BE2C (cell line): Measurements from ENCODE around the gene WFDC1. TPM values are rescaled to one million over a fixed set of nuclear protein-coding genes. Genes with fewer than 3 reads are reported as not detected.

Experiments used
- DNase-seq: peaks from one replicate; pipeline ENCODE4 v3.0.0-alpha.2; 2020
- H3K27me3 ChIP-seq: fragments of 250-450 bp; sonication (Bioruptor Pico); 2 replicates; pipeline ENCODE4 v1.5.1; 2020; ENCODE audit warnings: mild to moderate bottlenecking
- H3K36me3 ChIP-seq: fragments of 250-450 bp; sonication (Bioruptor Pico); 2 replicates; pipeline ENCODE4 v1.5.1; 2020; ENCODE audit warnings: mild to moderate bottlenecking
- H3K4me1 ChIP-seq: fragments of 250-450 bp; sonication (Bioruptor Pico); 2 replicates; pipeline ENCODE4 v1.5.1; 2020
- H3K4me3 ChIP-seq: 2 replicates; pipeline ENCODE4 v1.5.1; 2011; ENCODE audit warnings: low read depth, low read length
- H3K9me3 ChIP-seq: fragments of 250-450 bp; sonication (Bioruptor Pico); 2 replicates; pipeline ENCODE4 v1.5.1; 2020
- polyA plus RNA-seq: library from polyadenylated mRNA; unstranded; fragments of >200 nt; gene quantifications from one replicate; pipeline ENCODE4 v1.2.1, GENCODE V29; 2012; ENCODE audit warnings: low read depth, missing spikeins; ENCODE audit not compliant: insufficient read length, insufficient read depth
- TF ChIP-seq, protein P1 (sequence below): IDR thresholded peaks from 2 replicates; pipeline ENCODE4 v1.5.1; 2012; ENCODE audit warnings: mild to moderate bottlenecking, low read depth, low read length

The WFDC1 gene, protein sequence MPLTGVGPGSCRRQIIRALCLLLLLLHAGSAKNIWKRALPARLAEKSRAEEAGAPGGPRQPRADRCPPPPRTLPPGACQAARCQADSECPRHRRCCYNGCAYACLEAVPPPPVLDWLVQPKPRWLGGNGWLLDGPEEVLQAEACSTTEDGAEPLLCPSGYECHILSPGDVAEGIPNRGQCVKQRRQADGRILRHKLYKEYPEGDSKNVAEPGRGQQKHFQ
- 0.34 TPM for polyA plus RNA-seq

- Histone ChIP-seq H3K9me3 (no peaks in the 10 kb centered on the region), H3K36me3 (no peaks in the 10 kb centered on the region), H3K4me1 (no peaks in the 10 kb centered on the region), H3K4me3 (peak within 1 kb of the TSS; percentile 19), H3K27me3 (peaks cover 32% of the 10 kb centered on the region)
- TF ChIP-seq, protein P1, sequence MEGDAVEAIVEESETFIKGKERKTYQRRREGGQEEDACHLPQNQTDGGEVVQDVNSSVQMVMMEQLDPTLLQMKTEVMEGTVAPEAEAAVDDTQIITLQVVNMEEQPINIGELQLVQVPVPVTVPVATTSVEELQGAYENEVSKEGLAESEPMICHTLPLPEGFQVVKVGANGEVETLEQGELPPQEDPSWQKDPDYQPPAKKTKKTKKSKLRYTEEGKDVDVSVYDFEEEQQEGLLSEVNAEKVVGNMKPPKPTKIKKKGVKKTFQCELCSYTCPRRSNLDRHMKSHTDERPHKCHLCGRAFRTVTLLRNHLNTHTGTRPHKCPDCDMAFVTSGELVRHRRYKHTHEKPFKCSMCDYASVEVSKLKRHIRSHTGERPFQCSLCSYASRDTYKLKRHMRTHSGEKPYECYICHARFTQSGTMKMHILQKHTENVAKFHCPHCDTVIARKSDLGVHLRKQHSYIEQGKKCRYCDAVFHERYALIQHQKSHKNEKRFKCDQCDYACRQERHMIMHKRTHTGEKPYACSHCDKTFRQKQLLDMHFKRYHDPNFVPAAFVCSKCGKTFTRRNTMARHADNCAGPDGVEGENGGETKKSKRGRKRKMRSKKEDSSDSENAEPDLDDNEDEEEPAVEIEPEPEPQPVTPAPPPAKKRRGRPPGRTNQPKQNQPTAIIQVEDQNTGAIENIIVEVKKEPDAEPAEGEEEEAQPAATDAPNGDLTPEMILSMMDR: no peak
- no peak for DNase-seq
Observed at GRCh38 chr16:84294531-84295142, at the start of gene WFDC1. TSS of gene WFDC1 (plus strand) at chr16:84294878. CDS start at chr16:84294972, 94 bp downstream.

DNA sequence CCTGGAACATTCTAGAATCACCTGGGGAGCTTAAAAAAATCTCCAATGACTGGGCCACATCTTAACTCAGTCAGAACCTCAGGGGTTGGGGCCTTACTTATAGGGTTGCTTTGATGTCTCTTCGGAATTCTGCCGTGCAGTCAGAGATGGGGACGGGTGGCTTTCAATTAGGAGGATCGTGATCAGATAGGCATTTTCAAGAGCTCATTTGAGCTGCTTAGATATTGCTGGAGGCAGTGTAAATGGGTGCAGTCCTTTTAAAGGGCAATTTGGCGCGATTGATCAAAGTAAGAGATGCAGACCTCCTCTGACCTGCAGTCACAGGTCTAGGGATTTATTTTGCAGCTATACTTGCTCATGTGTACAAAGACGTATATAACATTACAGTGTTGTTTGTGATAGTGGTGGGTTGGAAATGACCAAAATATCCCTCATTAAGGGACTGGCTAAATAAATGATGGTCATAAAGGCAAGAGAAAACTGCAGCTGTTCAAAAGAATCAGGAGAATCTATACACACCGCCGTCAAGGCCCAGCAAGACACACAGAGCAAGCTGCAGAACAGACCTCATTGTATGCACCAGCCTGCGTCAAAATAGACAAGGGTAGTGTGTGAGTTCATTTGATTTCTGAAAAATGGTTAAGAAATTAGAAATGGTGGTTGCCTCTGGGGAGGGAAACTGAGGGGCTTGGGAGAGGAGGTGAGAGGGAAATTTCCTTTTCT, 48.6 kb upstream of the WFDC1 start:
- H3K36me3 ChIP-seq: no peaks in the 10 kb centered on the region
- no peak for DNase-seq
- H3K4me1 ChIP-seq: peaks cover 12% of the 10 kb centered on the region
- no peaks in the 10 kb centered on the region; the same call in 1 of the 2 replicates for H3K9me3 ChIP-seq
- no peaks in the 10 kb centered on the region for H3K27me3 ChIP-seq
- H3K4me3 ChIP-seq: no peak overlapping the region; the same call in 1 of the 2 replicates
- TF ChIP-seq, protein P1: no peak

DNA sequence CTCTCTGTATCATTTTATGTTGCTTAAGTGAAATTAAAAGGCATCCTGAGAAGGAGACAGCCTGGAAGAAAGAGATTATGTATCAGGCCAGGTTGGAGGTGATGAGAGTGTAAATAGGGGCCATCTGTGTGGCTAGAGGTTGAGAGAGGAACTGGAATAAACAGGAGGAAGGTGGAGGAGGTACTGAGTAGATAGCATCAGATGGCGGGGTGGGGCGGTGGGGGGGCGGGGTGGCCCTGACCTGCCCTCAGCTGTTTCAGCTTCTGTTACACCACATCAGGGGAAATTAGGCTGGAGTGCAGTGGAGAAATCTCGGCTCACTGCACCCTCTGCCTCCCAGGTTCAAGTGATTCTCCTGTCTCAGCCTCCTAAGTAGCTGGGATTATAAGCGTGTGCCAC, 48.0 kb upstream of the WFDC1 start:
- H3K9me3 ChIP-seq: no peaks in the 10 kb centered on the region; the same call in 1 of the 2 replicates
- no peak for DNase-seq
- TF ChIP-seq, protein P1: no peak
- no peaks in the 10 kb centered on the region for H3K27me3 ChIP-seq
- H3K4me3 ChIP-seq: no peak overlapping the region
- no peaks in the 10 kb centered on the region for H3K36me3 ChIP-seq
- peaks cover 12% of the 10 kb centered on the region for H3K4me1 ChIP-seq

- TF ChIP-seq, protein P1: no peak
- peaks cover 12% of the 10 kb centered on the region for H3K4me1 ChIP-seq
- no peaks in the 10 kb centered on the region for H3K36me3 ChIP-seq
- DNase-seq: no peak
- no peaks in the 10 kb centered on the region for H3K27me3 ChIP-seq
- no peaks in the 10 kb centered on the region; the same call in 1 of the 2 replicates for H3K9me3 ChIP-seq
- no peak overlapping the region for H3K4me3 ChIP-seq
Observed at GRCh38 chr16:84247331-84247730, 47.3 kb upstream of the WFDC1 start.

DNA sequence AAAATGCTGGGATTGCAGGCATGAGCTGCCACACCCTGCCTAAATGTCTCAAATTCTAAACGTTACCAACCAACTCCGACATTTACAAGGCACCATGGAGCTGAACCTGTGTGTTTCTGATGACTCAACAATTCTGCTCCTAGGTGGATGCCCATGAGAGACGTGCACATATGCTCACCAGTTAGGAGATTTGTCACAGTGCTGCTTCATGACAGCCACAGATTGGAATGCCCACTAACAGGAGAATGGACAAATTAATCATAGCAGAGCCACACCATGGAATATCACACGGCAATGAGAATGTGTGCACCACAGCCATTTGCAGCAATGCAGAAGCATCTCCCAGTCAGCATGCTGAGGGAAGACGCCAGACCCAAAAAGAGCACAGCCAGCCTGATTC, 46.8 kb upstream of the WFDC1 start:
- TF ChIP-seq, protein P1: no peak
- no peak for DNase-seq
- Histone ChIP-seq H3K36me3 (no peaks in the 10 kb centered on the region), H3K9me3 (no peaks in the 10 kb centered on the region; the same call in 1 of the 2 replicates), H3K4me1 (peaks cover 12% of the 10 kb centered on the region), H3K4me3 (no peak overlapping the region), H3K27me3 (no peaks in the 10 kb centered on the region)
